ENCODE data around the gene NFKB2. TPM values are rescaled to one million over a fixed set of nuclear protein-coding genes. Genes with fewer than 3 reads are reported as not detected.
A peak's percentile ranks its signal among the peaks of the same experiment; 100 is the strongest.

Gene NFKB2
- total RNA-seq, 2 experiments from 2014 or later: 240 to 256 TPM

GRCh38 chr10:102416695-102417094, 21.2 kb downstream of the NFKB2 start:
- Histone ChIP-seq H3K4me1 (ENCODE audit: insufficient read depth, low read length) (peaks cover 40% of the 10 kb centered on the region), H3K27ac (ENCODE audit: low read depth in 1 of 2, low read length in 2 of 2) (no peak overlapping the region), H3K4me3 (ENCODE audit: low read length) (no peak overlapping the region), H3K9me3 (ENCODE audit: control insufficient read depth in 1 of 2, insufficient read depth in 1 of 2, low read length in 2 of 2) (peaks cover 0 to 11% of the 10 kb centered on the region in 2 experiments), H3K36me3 (ENCODE audit: insufficient read depth, low read length) (no peaks in the 10 kb centered on the region), H3K27me3 (ENCODE audit: control insufficient read depth in 1 of 2, insufficient read depth in 2 of 2, low read length in 2 of 2) (peaks cover 22 to 25% of the 10 kb centered on the region in 2 experiments)
- peak in 1 of 14 experiments; percentile 23 for DNase-seq
- ChIA-PET POLR2A (no interaction called here), CTCF (no interaction called here)
- no peak overlapping the region for H3K27ac Mint-ChIP-seq
- H3K4me1 Mint-ChIP-seq (ENCODE audit: low read depth): peaks cover 32% of the 10 kb centered on the region
- H3K27me3 Mint-ChIP-seq: peaks cover 47% of the 10 kb centered on the region
- ATAC-seq (ENCODE audit: poor library complexity): no peak
- H3K9me3 Mint-ChIP-seq: no peaks in the 10 kb centered on the region
- TF ChIP-seq, protein P1, sequence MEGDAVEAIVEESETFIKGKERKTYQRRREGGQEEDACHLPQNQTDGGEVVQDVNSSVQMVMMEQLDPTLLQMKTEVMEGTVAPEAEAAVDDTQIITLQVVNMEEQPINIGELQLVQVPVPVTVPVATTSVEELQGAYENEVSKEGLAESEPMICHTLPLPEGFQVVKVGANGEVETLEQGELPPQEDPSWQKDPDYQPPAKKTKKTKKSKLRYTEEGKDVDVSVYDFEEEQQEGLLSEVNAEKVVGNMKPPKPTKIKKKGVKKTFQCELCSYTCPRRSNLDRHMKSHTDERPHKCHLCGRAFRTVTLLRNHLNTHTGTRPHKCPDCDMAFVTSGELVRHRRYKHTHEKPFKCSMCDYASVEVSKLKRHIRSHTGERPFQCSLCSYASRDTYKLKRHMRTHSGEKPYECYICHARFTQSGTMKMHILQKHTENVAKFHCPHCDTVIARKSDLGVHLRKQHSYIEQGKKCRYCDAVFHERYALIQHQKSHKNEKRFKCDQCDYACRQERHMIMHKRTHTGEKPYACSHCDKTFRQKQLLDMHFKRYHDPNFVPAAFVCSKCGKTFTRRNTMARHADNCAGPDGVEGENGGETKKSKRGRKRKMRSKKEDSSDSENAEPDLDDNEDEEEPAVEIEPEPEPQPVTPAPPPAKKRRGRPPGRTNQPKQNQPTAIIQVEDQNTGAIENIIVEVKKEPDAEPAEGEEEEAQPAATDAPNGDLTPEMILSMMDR (IDR thresholded peaks at IDR 0.05): no peak
- no peak overlapping the region for H3K4me3 Mint-ChIP-seq
- intact Hi-C loops (cut with DNase I, micrococcal nuclease): loop anchor here in 1 of 2 experiments (5.0 kb wide), 1 partner anchor 54 kb away; no protein-coding TSS in a partner anchor
- H3K36me3 Mint-ChIP-seq (ENCODE audit: low read depth): peaks cover 10% of the 10 kb centered on the region

DNA sequence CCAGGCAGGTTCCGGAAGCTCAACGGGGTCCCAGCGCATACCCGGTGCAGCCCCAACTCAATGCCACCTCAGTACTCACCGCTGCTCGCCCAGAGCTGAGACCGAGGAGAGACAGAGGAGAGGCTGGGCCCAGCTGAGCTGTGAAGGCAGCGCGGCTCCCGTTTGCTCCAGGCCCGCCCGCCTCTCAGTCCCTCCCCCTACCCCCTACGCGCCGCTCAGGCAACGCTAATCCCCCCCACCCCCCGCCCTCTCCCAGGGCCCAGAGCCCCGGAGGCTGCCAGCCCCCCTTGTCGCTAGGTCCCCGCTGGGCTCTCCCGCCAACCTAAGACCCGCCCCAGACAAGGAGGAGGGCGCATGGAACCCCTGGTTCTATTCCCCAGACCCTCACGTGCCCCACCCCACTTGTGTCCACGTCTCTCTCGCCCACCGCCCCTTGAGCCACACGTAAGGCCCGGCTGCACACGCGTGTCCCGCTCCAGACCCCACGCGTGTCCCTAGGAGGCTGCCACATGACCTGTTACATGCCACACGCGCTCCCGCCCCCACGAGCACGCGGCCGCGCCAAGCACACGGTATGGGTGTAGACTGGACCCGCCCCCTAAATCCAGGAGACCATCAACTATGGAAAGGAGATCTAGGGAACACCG, 23.2 kb downstream of the NFKB2 start, which contains the start of gene PSD:
PSD (minus strand) TSS at position 164 of the 647 bp plus-strand sequence. CDS start 1,747 bp downstream, outside the sequence.
- DNase-seq: peak in 1 of 14 experiments; percentile 39
- ChIA-PET POLR2A (no interaction called here), CTCF (interaction anchor here (1.0 kb wide), 1 partner anchor 60 kb away, joined by 3 read pairs; no protein-coding TSS in a partner anchor)
- Mint-ChIP-seq H3K36me3 (ENCODE audit: low read depth) (peaks cover 14% of the 10 kb centered on the region), H3K27me3 (peaks cover 37% of the 10 kb centered on the region), H3K27ac (no peak within 1 kb of the TSS), H3K4me1 (ENCODE audit: low read depth) (peaks cover 34% of the 10 kb centered on the region), H3K4me3 (peak within 1 kb of the TSS; percentile 99), H3K9me3 (no peaks in the 10 kb centered on the region)
- Histone ChIP-seq H3K9me3 (ENCODE audit: control insufficient read depth in 1 of 2, insufficient read depth in 1 of 2, low read length in 2 of 2) (peaks cover 0 to 11% of the 10 kb centered on the region in 2 experiments), H3K27me3 (ENCODE audit: control insufficient read depth in 1 of 2, insufficient read depth in 2 of 2, low read length in 2 of 2) (peaks cover 22% of the 10 kb centered on the region in 2 experiments), H3K27ac (ENCODE audit: low read depth in 1 of 2, low read length in 2 of 2) (no peak within 1 kb of the TSS), H3K36me3 (ENCODE audit: insufficient read depth, low read length) (peaks cover 4% of the 10 kb centered on the region), H3K4me3 (ENCODE audit: low read length) (peak within 1 kb of the TSS; percentile 83), H3K4me1 (ENCODE audit: insufficient read depth, low read length) (peaks cover 46% of the 10 kb centered on the region)
- no peak for ATAC-seq (ENCODE audit: poor library complexity)
- intact Hi-C loops (cut with DNase I, micrococcal nuclease): loop anchor here in 1 of 2 experiments (2.0 to 5.0 kb wide), 2 partner anchors 42 to 56 kb away; no protein-coding TSS in a partner anchor
- TF ChIP-seq, protein P1 (IDR thresholded peaks at IDR 0.05): no peak

DNA sequence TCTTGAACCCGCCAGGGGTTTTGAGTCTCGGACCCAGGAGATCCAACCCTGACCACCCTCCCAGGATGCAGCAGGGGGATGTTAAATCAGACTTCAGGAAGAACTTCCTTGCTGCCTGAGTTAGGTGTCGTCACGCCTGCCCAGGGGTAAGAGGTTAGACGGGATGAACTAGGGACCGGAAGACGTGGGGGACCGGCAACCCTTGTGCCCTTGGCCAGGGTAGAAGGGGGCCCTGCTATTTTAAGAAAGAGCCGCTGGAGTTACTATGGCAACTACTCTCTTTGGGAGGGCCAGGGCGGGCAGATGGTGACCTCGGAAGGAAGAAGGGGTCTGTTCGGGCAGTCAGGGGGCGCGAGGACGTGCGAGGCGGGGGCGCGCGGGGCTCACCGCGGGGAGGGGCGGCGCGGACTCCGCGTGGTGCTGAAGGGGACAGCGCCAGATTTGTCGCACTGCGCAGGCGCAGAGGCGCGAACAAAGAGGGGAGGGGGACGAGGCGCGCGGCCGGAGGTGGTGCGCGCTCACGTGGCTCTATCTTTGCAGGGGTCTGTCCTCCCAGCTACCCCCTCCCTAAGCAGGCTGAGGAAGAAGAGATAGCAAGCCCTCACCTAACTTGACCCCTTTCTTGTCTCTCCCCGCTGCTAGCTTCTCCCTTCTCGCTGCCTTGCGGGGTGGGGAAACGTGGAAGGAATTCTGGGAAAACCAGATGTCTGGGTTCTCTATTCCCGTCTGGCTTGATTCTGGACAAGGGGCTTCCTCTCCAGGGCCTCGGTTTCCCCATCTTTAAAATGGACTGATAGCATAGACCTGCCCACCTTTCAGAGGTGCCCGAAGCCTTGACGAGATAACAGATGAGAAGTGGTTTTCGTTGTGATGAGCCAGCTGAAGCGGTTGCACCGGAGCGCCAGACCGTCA, 24.0 kb downstream of the NFKB2 start:
- Mint-ChIP-seq H3K36me3 (ENCODE audit: low read depth) (peaks cover 22% of the 10 kb centered on the region), H3K27me3 (peaks cover 32% of the 10 kb centered on the region), H3K4me1 (ENCODE audit: low read depth) (peaks cover 34% of the 10 kb centered on the region), H3K27ac (no peak overlapping the region), H3K4me3 (peak overlapping the region; percentile 99), H3K9me3 (no peaks in the 10 kb centered on the region)
- intact Hi-C loops (cut with DNase I, micrococcal nuclease): loop anchor here (2.0 to 5.0 kb wide), 5 partner anchors 23 to 83 kb away; partner anchors contain the start of genes ACTR1A (in 1 of the 2), NFKB2 (in 1 of the 2) and SUFU (in 1 of the 2)
- POLR2A ChIA-PET: interaction anchor here (0.9 to 5.6 kb wide), 13 partner anchors 9 to 601 kb away, joined by 3 to 94 read pairs (median 28); partner anchors contain the start of genes ACTR1A, C10orf95, CNNM2 and CUEDC2
- ATAC-seq (ENCODE audit: poor library complexity) (peak; percentile 21), DNase-seq (peak; percentile 52 to 84 (median 68))
- Histone ChIP-seq H3K9me3 (ENCODE audit: control insufficient read depth in 1 of 2, insufficient read depth in 1 of 2, low read length in 2 of 2) (peaks cover 0 to 11% of the 10 kb centered on the region in 2 experiments), H3K27me3 (ENCODE audit: control insufficient read depth in 1 of 2, insufficient read depth in 2 of 2, low read length in 2 of 2) (peaks cover 22% of the 10 kb centered on the region in 2 experiments), H3K36me3 (ENCODE audit: insufficient read depth, low read length) (peaks cover 12% of the 10 kb centered on the region), H3K4me1 (ENCODE audit: insufficient read depth, low read length) (peaks cover 47% of the 10 kb centered on the region), H3K4me3 (ENCODE audit: low read length) (peak overlapping the region; percentile 83), H3K27ac (ENCODE audit: low read depth in 1 of 2, low read length in 2 of 2) (no peak overlapping the region)
- TF ChIP-seq, protein P1 (IDR thresholded peaks at IDR 0.05): no peak
- CTCF ChIA-PET: interaction anchor here (0.7 to 3.9 kb wide), 6 partner anchors 13 to 84 kb away, joined by 4 to 26 read pairs (median 8); partner anchors contain the start of genes C10orf95, NFKB2 and SUFU
